ENCODE data around the gene TMEM86B. TPM values are rescaled to one million over a fixed set of nuclear protein-coding genes. Genes with fewer than 3 reads are reported as not detected.

TMEM86B gene
- total and polyA plus RNA-seq, 5 donors from 2014 or later = 0.25 to 13.3 (median 0.66) TPM; not detected in 1

GRCh38 chr19:55223291-55224037 is 5.1 kb downstream of the TMEM86B start:
- H3K4me1 ChIP-seq (ENCODE audit: control insufficient read depth, insufficient read depth, low read length, poor library complexity, severe bottlenecking) = no peaks in the 10 kb centered on the region
- no peak overlapping the region for H3K4me3 Mint-ChIP-seq
- peaks cover 13% of the 10 kb centered on the region for H3K36me3 ChIP-seq (ENCODE audit: control insufficient read depth, insufficient read depth, low read length)
- H3K27ac ChIP-seq (ENCODE audit: insufficient read depth, low read length, poor library complexity, severe bottlenecking) = no peak overlapping the region
- H3K27me3 Mint-ChIP-seq = no peaks in the 10 kb centered on the region
- H3K9me3 Mint-ChIP-seq = peaks cover 0 to 6% (median 0%) of the 10 kb centered on the region in 7 donors
- ATAC-seq (ENCODE audit: low read depth in 2 of 2) (no peak), DNase-seq (no peak)
- peaks cover 21% of the 10 kb centered on the region for H3K36me3 Mint-ChIP-seq
- no peak overlapping the region for H3K4me3 ChIP-seq (ENCODE audit: low read depth, low read length)
- H3K27me3 ChIP-seq (ENCODE audit: control insufficient read depth, insufficient read depth, low read length) = no peaks in the 10 kb centered on the region
- H3K4me1 Mint-ChIP-seq = peaks cover 0 to 5% (median under 1%) of the 10 kb centered on the region in 4 donors
- peaks cover 0 to 7% of the 10 kb centered on the region in 2 experiments for H3K9me3 ChIP-seq (ENCODE audit: control insufficient read depth in 2 of 2, low read length in 2 of 2)
- H3K27ac Mint-ChIP-seq = no peak overlapping the region

- no peak overlapping the region for H3K4me3 ChIP-seq (ENCODE audit: low read depth, low read length)
- H3K4me3 Mint-ChIP-seq = no peak overlapping the region
- H3K36me3 ChIP-seq (ENCODE audit: control insufficient read depth, insufficient read depth, low read length) = no peaks in the 10 kb centered on the region
- H3K36me3 Mint-ChIP-seq = peaks cover 15% of the 10 kb centered on the region
- ATAC-seq (ENCODE audit: low read depth in 2 of 2) (no peak), DNase-seq (no peak)
- peaks cover 0 to 17% (median 7%) of the 10 kb centered on the region in 4 donors for H3K4me1 Mint-ChIP-seq
- H3K4me1 ChIP-seq (ENCODE audit: control insufficient read depth, insufficient read depth, low read length, poor library complexity, severe bottlenecking) = peaks cover 3% of the 10 kb centered on the region
- H3K27ac Mint-ChIP-seq = no peak overlapping the region
- peaks cover 0 to 8% (median 3%) of the 10 kb centered on the region in 7 donors for H3K9me3 Mint-ChIP-seq
- H3K27me3 Mint-ChIP-seq = peaks cover 6% of the 10 kb centered on the region
- peaks cover 0 to 7% of the 10 kb centered on the region in 2 experiments for H3K9me3 ChIP-seq (ENCODE audit: control insufficient read depth in 2 of 2, low read length in 2 of 2)
- H3K27ac ChIP-seq (ENCODE audit: insufficient read depth, low read length, poor library complexity, severe bottlenecking) = no peak overlapping the region
- no peaks in the 10 kb centered on the region for H3K27me3 ChIP-seq (ENCODE audit: control insufficient read depth, insufficient read depth, low read length)
These were observed 8.0 kb downstream of the TMEM86B start for GRCh38 chr19:55220525-55220924.

GRCh38 chr19:55216461-55217198 is 11.9 kb downstream of the TMEM86B start:
- peaks cover 19% of the 10 kb centered on the region for H3K36me3 Mint-ChIP-seq
- no peak overlapping the region for H3K4me3 ChIP-seq (ENCODE audit: low read depth, low read length)
- peaks cover 5 to 15% of the 10 kb centered on the region in 2 experiments for H3K9me3 ChIP-seq (ENCODE audit: control insufficient read depth in 2 of 2, low read length in 2 of 2)
- H3K4me1 Mint-ChIP-seq = peaks cover 0 to 15% (median 9%) of the 10 kb centered on the region in 4 donors
- peaks cover 3% of the 10 kb centered on the region for H3K27me3 ChIP-seq (ENCODE audit: control insufficient read depth, insufficient read depth, low read length)
- H3K27ac Mint-ChIP-seq = peak overlapping the region in 1 of 3 donors; percentile 52
- H3K4me1 ChIP-seq (ENCODE audit: control insufficient read depth, insufficient read depth, low read length, poor library complexity, severe bottlenecking) = peaks cover 3% of the 10 kb centered on the region
- peak overlapping the region in 2 of 4 donors; percentile 22 to 25 for H3K4me3 Mint-ChIP-seq
- peaks cover 17% of the 10 kb centered on the region for H3K27me3 Mint-ChIP-seq
- ATAC-seq (ENCODE audit: low read depth in 2 of 2) (peak in 1 of 2 donors; percentile 47), DNase-seq (peak in 2 of 3 donors; percentile 17 to 41)
- H3K36me3 ChIP-seq (ENCODE audit: control insufficient read depth, insufficient read depth, low read length) = no peaks in the 10 kb centered on the region
- peaks cover 0 to 19% (median 5%) of the 10 kb centered on the region in 7 donors for H3K9me3 Mint-ChIP-seq
- no peak overlapping the region for H3K27ac ChIP-seq (ENCODE audit: insufficient read depth, low read length, poor library complexity, severe bottlenecking)

- Mint-ChIP-seq H3K36me3 (peaks cover 5% of the 10 kb centered on the region), H3K4me1 (peaks cover 0 to 15% (median 8%) of the 10 kb centered on the region in 4 donors), H3K27me3 (peaks cover 26% of the 10 kb centered on the region), H3K4me3 (no peak overlapping the region), H3K9me3 (peaks cover 0 to 16% (median 5%) of the 10 kb centered on the region in 7 donors), H3K27ac (no peak overlapping the region)
- H3K27ac ChIP-seq (ENCODE audit: insufficient read depth, low read length, poor library complexity, severe bottlenecking) = no peak overlapping the region
- H3K36me3 ChIP-seq (ENCODE audit: control insufficient read depth, insufficient read depth, low read length) = no peaks in the 10 kb centered on the region
- H3K27me3 ChIP-seq (ENCODE audit: control insufficient read depth, insufficient read depth, low read length) = peaks cover 3% of the 10 kb centered on the region
- H3K9me3 ChIP-seq (ENCODE audit: control insufficient read depth in 2 of 2, low read length in 2 of 2) = peaks cover 5 to 9% of the 10 kb centered on the region in 2 experiments
- no peak overlapping the region for H3K4me3 ChIP-seq (ENCODE audit: low read depth, low read length)
- ATAC-seq (ENCODE audit: low read depth in 2 of 2) (no peak), DNase-seq (no peak)
- H3K4me1 ChIP-seq (ENCODE audit: control insufficient read depth, insufficient read depth, low read length, poor library complexity, severe bottlenecking) = peaks cover 3% of the 10 kb centered on the region
These were observed 15.0 kb downstream of the TMEM86B start for GRCh38 chr19:55213547-55213946.

GRCh38 chr19:55212447-55212846 is 16.1 kb downstream of the TMEM86B start:
- H3K9me3 Mint-ChIP-seq = peaks cover 0 to 16% (median 5%) of the 10 kb centered on the region in 7 donors
- no peak overlapping the region for H3K27ac ChIP-seq (ENCODE audit: insufficient read depth, low read length, poor library complexity, severe bottlenecking)
- peak overlapping the region in 1 of 4 donors; percentile 16 for H3K4me3 Mint-ChIP-seq
- H3K9me3 ChIP-seq (ENCODE audit: control insufficient read depth in 2 of 2, low read length in 2 of 2) = peaks cover 5 to 9% of the 10 kb centered on the region in 2 experiments
- peaks cover 3% of the 10 kb centered on the region for H3K27me3 ChIP-seq (ENCODE audit: control insufficient read depth, insufficient read depth, low read length)
- peak overlapping the region in 1 of 3 donors; percentile 43 for H3K27ac Mint-ChIP-seq
- DNase-seq = peak in 2 of 3 donors; percentile 32 to 61
- peak in 1 of 2 donors; percentile 43 for ATAC-seq (ENCODE audit: low read depth in 2 of 2)
- no peaks in the 10 kb centered on the region for H3K36me3 ChIP-seq (ENCODE audit: control insufficient read depth, insufficient read depth, low read length)
- peaks cover 0 to 15% (median 8%) of the 10 kb centered on the region in 4 donors for H3K4me1 Mint-ChIP-seq
- H3K4me3 ChIP-seq (ENCODE audit: low read depth, low read length) = no peak overlapping the region
- peaks cover 3% of the 10 kb centered on the region for H3K4me1 ChIP-seq (ENCODE audit: control insufficient read depth, insufficient read depth, low read length, poor library complexity, severe bottlenecking)
- H3K27me3 Mint-ChIP-seq = peaks cover 22% of the 10 kb centered on the region
- peaks cover 5% of the 10 kb centered on the region for H3K36me3 Mint-ChIP-seq

- Histone ChIP-seq H3K27ac (ENCODE audit: insufficient read depth, low read length, poor library complexity, severe bottlenecking) (no peak overlapping the region), H3K4me3 (ENCODE audit: low read depth, low read length) (no peak overlapping the region), H3K27me3 (ENCODE audit: control insufficient read depth, insufficient read depth, low read length) (no peaks in the 10 kb centered on the region), H3K4me1 (ENCODE audit: control insufficient read depth, insufficient read depth, low read length, poor library complexity, severe bottlenecking) (no peaks in the 10 kb centered on the region), H3K9me3 (ENCODE audit: control insufficient read depth in 2 of 2, low read length in 2 of 2) (peaks cover 5 to 9% of the 10 kb centered on the region in 2 experiments), H3K36me3 (ENCODE audit: control insufficient read depth, insufficient read depth, low read length) (no peaks in the 10 kb centered on the region)
- Mint-ChIP-seq H3K4me3 (peak overlapping the region in 1 of 4 donors; percentile 10), H3K27ac (peak overlapping the region in 1 of 3 donors; percentile 96), H3K9me3 (peaks cover 0 to 12% (median 4%) of the 10 kb centered on the region in 7 donors), H3K36me3 (peaks cover 5% of the 10 kb centered on the region), H3K4me1 (no peaks in the 10 kb centered on the region), H3K27me3 (peaks cover 32% of the 10 kb centered on the region)
- DNase-seq (no peak), ATAC-seq (ENCODE audit: low read depth in 2 of 2) (no peak)
These were observed 18.7 kb downstream of the TMEM86B start for GRCh38 chr19:55209693-55210472.

Measured in CD4-positive, CD25-positive, alpha-beta regulatory T cell (primary cell).